ENCODE data around the gene SYT2. TPM values are rescaled to one million over a fixed set of nuclear protein-coding genes. Genes with fewer than 3 reads are reported as not detected.

Gene SYT2
- total and polyA plus RNA-seq, 9 of the 15 experiments (the other 6 are each of a cell fraction or from before 2014, with no cell fraction given), result not detected

- TF ChIP-seq ATF1 (CRISPR knock-in tag; IDR thresholded peaks at IDR 0.05) (no peak), ATF1 (tag; IDR thresholded peaks at IDR 0.05) (no peak), SPI1 (IDR thresholded peaks at IDR 0.05; ENCODE audit: borderline replicate concordance, low read depth, low read length) (no peak), MEF2A (IDR thresholded peaks at IDR 0.05; ENCODE audit: control insufficient read depth, low read depth, low read length) (no peak), USF2 (CRISPR knock-in tag; IDR thresholded peaks at IDR 0.05) (peak; percentile 60), MEIS2 (IDR thresholded peaks at IDR 0.05; ENCODE audit: partially characterized antibody) (no peak)
- TF ChIP-seq, protein P1, sequence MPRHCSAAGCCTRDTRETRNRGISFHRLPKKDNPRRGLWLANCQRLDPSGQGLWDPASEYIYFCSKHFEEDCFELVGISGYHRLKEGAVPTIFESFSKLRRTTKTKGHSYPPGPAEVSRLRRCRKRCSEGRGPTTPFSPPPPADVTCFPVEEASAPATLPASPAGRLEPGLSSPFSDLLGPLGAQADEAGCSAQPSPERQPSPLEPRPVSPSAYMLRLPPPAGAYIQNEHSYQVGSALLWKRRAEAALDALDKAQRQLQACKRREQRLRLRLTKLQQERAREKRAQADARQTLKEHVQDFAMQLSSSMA (CRISPR knock-in tag; IDR thresholded peaks at IDR 0.05), result no peak
Measured at GRCh38 chr1:202589190-202589930, 120.9 kb downstream of the SYT2 start (continued).

GRCh38 chr1:202588503-202589189, 121.6 kb downstream of the SYT2 start:
- intact Hi-C loops (cut with micrococcal nuclease) (no loop called here), in situ Hi-C loops (cut with MboI) (no loop called here)
- TF ChIP-seq HOXB6 (CRISPR knock-in tag; IDR thresholded peaks at IDR 0.05; ENCODE audit: borderline replicate concordance) (no peak), HMG20A (CRISPR knock-in tag; conservative IDR thresholded peaks at IDR 0.05) (no peak), DACH1 (IDR thresholded peaks at IDR 0.05; ENCODE audit: partially characterized antibody) (peak; percentile 92)
- Histone ChIP-seq H3K9ac (ENCODE audit: insufficient read depth in 1 of 2, low read depth in 2 of 2, low read length in 2 of 2) (no peak overlapping the region), H3K27ac (ENCODE audit: extremely low read depth, low read depth, low read length) (no peak overlapping the region), H3K79me2 (ENCODE audit: control insufficient read depth, insufficient read depth, low read length) (no peaks in the 10 kb centered on the region), H3K27me3 (ENCODE audit: control insufficient read depth in 2 of 2, insufficient read depth in 2 of 2, low read length in 2 of 2) (no peaks in the 10 kb centered on the region), H3K4me1 (replicated peaks in 1 of 2; ENCODE audit: control insufficient read depth in 2 of 2, insufficient read depth in 2 of 2, low read length in 2 of 2) (peaks cover 6 to 24% of the 10 kb centered on the region in 2 experiments; a peak in 4 of 5 replicates), H2AFZ (ENCODE audit: low read depth, low read length) (no peak overlapping the region), H3K9me3 (replicated peaks; ENCODE audit: control insufficient read depth, insufficient read depth, low read depth, low read length) (no peaks in the 10 kb centered on the region), H3K4me3 (no peak overlapping the region), H3K4me2 (ENCODE audit: insufficient read depth, low read length) (no peak overlapping the region), H4K20me1 (replicated peaks; ENCODE audit: control insufficient read depth, insufficient read depth, low read length) (peaks cover 4% of the 10 kb centered on the region; the same call in 1 of the 2 replicates), H3K9me1 (ENCODE audit: control insufficient read depth, insufficient read depth, low read length) (no peaks in the 10 kb centered on the region), H3K36me3 (ENCODE audit: control insufficient read depth, insufficient read depth, low read length) (no peaks in the 10 kb centered on the region)
- FAIRE-seq, result no peak
- BruUV-seq (replicated peaks), result no TSS peak
- ChIA-PET POLR2A (interaction anchor here (0.6 to 3.5 kb wide), 2 partner anchors 13 to 1927 kb away, joined by 3 to 12 read pairs; partner anchors contain the start of gene MDM4), CTCF (ENCODE audit: low intra/inter-chr PET ratio) (no interaction called here)
- WGBS (ENCODE audit: insufficient coverage, low coverage, missing lambda C conversion rate), result 37% methylated on average over 4 of the region's 4 CpGs
- no peak for ATAC-seq
- DNase-seq (ENCODE audit: extremely low read depth in 1 of 4, low spot score in 3 of 4), result no peak
